ENCODE data around the gene SCGB1A1. TPM values are rescaled to one million over a fixed set of nuclear protein-coding genes. Genes with fewer than 3 reads are reported as not detected.

Gene SCGB1A1
- total RNA-seq, 4 donors from 2014 or later = not detected

DNA sequence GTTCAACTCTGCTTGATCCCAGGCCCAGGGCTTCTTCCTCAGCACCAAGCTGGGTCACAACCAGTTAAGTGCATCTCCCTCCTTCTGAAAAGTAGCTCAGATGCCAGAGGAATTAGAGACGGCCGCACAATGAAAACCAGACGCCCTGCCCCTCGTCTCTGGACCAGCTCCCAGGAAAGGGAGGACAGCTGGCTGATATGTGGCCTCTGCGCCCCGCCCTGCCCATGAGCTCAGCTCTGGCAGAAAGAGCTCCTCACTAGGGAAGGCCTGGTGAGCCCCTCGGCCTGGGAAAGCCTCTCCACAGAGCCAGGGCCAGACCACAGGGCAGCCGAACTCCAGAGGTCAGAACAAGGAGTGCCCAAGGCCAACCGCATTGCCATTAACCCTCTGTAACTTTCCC, 18.1 kb upstream of the SCGB1A1 start:
- H3K27me3 ChIP-seq = no peaks in the 10 kb centered on the region
- no peaks in the 10 kb centered on the region for H3K36me3 ChIP-seq
- H3K27ac ChIP-seq = peak overlapping the region; percentile 75 to 93 (median 84)
- no peak overlapping the region for H3K4me3 ChIP-seq
- 10 to 33% methylated on average over 7 to 9 of the region's 9 CpGs for WGBS, 2 donors
- TF ChIP-seq, protein P1, sequence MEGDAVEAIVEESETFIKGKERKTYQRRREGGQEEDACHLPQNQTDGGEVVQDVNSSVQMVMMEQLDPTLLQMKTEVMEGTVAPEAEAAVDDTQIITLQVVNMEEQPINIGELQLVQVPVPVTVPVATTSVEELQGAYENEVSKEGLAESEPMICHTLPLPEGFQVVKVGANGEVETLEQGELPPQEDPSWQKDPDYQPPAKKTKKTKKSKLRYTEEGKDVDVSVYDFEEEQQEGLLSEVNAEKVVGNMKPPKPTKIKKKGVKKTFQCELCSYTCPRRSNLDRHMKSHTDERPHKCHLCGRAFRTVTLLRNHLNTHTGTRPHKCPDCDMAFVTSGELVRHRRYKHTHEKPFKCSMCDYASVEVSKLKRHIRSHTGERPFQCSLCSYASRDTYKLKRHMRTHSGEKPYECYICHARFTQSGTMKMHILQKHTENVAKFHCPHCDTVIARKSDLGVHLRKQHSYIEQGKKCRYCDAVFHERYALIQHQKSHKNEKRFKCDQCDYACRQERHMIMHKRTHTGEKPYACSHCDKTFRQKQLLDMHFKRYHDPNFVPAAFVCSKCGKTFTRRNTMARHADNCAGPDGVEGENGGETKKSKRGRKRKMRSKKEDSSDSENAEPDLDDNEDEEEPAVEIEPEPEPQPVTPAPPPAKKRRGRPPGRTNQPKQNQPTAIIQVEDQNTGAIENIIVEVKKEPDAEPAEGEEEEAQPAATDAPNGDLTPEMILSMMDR (IDR thresholded peaks at IDR 0.05) = peak in 1 of 5 experiments; percentile 9
- TF ChIP-seq POLR2A (IDR thresholded peaks at IDR 0.05) (peak in 1 of 2 donors; percentile 21), EP300 (IDR thresholded peaks at IDR 0.05) (peak in 1 of 2 donors; percentile 86)
- H3K4me1 ChIP-seq = peaks cover 6 to 81% (median 64%) of the 10 kb centered on the region in 4 donors
- no peaks in the 10 kb centered on the region for H3K9me3 ChIP-seq
- DNase-seq (ENCODE audit: low spot score in 2 of 2) = peak; percentile 69 to 85

DNA sequence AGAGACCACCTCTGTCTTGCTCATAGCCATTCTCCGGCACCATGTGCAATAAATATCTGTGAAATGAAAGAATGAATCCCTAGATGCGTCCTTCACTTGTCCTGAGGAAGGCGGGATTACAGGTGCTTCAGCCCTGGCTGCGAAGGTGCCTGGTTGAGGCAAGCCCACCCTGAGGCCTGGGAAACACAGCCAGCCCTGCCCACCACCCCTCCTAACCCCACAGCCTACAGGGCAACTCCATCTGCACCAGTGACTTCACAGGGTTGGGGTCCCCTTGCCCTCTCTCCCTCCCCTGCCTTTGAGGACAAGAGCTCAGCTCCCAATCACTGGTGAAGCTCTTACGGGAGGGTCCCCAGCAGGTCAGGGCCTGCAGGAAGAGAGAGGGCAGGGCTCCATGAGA, 17.5 kb upstream of the SCGB1A1 start:
- no peak for DNase-seq (ENCODE audit: low spot score in 2 of 2)
- Histone ChIP-seq H3K27me3 (no peaks in the 10 kb centered on the region), H3K27ac (peak overlapping the region; percentile 75 to 93 (median 84)), H3K4me3 (peak overlapping the region in 1 of 4 donors; percentile 30), H3K36me3 (no peaks in the 10 kb centered on the region), H3K4me1 (peaks cover 6 to 79% (median 58%) of the 10 kb centered on the region in 4 donors), H3K9me3 (no peaks in the 10 kb centered on the region)
- WGBS, 2 donors = 59 to 83% methylated on average over 5 of the region's 5 CpGs
- TF ChIP-seq, protein P1 (IDR thresholded peaks at IDR 0.05) = no peak
- no peak for TF ChIP-seq EP300 (IDR thresholded peaks at IDR 0.05)
- TF ChIP-seq POLR2A (IDR thresholded peaks at IDR 0.05) = no peak

DNA sequence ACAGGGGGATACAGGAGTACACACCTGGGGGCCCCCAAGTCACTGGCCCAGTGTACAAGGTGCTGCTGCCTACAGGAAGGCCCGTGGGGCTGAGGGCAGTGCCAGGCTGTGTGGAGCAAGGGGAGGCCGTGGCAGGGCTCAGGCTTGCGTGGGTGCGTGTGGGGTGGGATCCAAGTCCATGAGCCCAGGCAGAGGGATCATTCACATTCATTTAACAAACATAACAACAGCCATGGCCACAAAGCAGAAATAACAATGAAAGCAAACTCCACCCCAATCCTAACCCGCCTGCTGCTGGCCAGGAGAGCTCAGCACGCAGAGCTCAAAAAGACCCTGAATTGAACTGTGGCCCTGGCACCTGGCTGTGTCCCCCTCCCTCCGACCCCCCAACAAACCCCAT, 17.0 kb upstream of the SCGB1A1 start:
- no peaks in the 10 kb centered on the region for H3K27me3 ChIP-seq
- peak overlapping the region in 1 of 4 donors; percentile 30 for H3K4me3 ChIP-seq
- peaks cover 6 to 74% (median 58%) of the 10 kb centered on the region in 4 donors for H3K4me1 ChIP-seq
- H3K27ac ChIP-seq = peak overlapping the region; percentile 75 to 93 (median 84)
- no peaks in the 10 kb centered on the region for H3K9me3 ChIP-seq
- 10 to 20% methylated on average over 7 of the region's 7 CpGs for WGBS, 2 donors
- no peaks in the 10 kb centered on the region for H3K36me3 ChIP-seq
- TF ChIP-seq POLR2A (IDR thresholded peaks at IDR 0.05) (no peak), EP300 (IDR thresholded peaks at IDR 0.05) (no peak)
- TF ChIP-seq, protein P1 (IDR thresholded peaks at IDR 0.05) = no peak
- no peak for DNase-seq (ENCODE audit: low spot score in 2 of 2)

DNA sequence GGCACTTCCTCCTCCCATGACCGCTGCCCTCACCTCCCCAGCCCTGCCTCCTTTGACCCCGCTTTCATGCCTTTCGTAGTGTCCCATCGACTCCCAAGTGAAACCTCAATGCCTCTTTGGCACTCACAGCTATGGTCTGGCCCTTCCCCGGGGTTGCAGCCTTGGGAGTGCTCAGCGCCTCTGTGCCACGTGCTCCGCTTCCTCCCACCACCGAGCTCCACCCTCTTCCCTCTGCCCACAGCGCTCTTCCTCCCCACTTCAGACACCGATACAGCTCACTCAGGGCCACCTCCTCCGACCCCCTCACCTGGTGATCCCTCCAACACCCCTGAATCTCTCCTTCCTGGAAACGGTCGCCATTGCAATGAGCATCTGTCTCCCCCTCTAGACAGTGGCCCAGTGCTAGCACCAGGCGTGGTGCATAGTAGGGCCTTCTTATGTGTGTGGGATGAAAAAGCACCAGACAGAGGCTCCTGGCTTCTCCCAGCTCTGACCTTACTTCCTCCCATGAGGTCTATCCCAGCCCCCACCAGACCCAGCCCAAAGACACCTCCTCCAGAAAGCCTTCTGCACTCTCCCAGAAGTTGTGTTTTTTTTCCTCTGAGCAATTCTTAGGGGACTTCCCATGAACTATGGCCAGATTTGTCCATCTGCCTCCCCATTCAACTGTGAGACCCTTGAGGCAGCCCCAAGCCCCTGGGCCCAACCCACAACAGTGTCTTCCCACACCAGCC, 16.4 kb upstream of the SCGB1A1 start:
- DNase-seq (ENCODE audit: low spot score in 2 of 2) = peak; percentile 68 to 71
- Histone ChIP-seq H3K4me3 (peak overlapping the region in 1 of 4 donors; percentile 30), H3K27ac (peak overlapping the region; percentile 75 to 93 (median 84)), H3K9me3 (no peaks in the 10 kb centered on the region), H3K27me3 (no peaks in the 10 kb centered on the region), H3K36me3 (no peaks in the 10 kb centered on the region), H3K4me1 (peaks cover 6 to 68% (median 55%) of the 10 kb centered on the region in 4 donors)
- WGBS, 2 donors = 26 to 27% methylated on average over 15 of the region's 15 CpGs
- TF ChIP-seq EP300 (IDR thresholded peaks at IDR 0.05) (peak in 1 of 2 donors; percentile 55), POLR2A (IDR thresholded peaks at IDR 0.05) (peak in 1 of 2 donors; percentile 56)
- TF ChIP-seq, protein P1 (IDR thresholded peaks at IDR 0.05) = no peak

Data from tibial nerve (tissue), 4 donors.